ENCODE measurements around the gene BAHD1. TPM values are rescaled to one million over a fixed set of nuclear protein-coding genes. Genes with fewer than 3 reads are reported as not detected.

BAHD1 gene
- total RNA-seq, 4 donors from 2014 or later, result 8.8 to 27.4 (median 13.5) TPM

DNA sequence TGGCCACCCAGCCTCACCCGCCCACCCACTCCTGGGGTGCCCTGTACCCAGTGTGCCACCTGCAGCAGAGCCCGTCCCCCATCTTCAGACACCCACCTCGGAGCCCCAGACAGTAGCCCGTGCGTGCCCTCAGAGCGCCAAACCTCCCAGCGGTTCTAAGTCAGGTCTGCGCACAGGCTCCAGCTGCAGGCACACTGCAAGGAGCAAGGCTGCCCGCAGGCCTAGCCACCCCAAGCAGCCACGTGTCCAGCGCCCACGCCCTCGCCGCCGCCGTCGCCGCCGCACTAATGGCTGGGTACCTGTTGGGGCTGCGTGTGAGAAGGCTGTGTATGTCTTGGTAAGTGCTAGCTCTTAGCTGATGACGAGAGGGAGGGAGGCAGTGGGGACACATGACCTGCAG is 21.2 kb downstream of the BAHD1 start:
- Histone ChIP-seq H3K36me3 (peaks cover 0 to 47% of the 10 kb centered on the region in 2 donors), H3K9me3 (no peaks in the 10 kb centered on the region), H3K27me3 (no peaks in the 10 kb centered on the region), H3K27ac (no peak overlapping the region), H3K4me1 (no peaks in the 10 kb centered on the region), H3K4me3 (no peak overlapping the region)
- in situ Hi-C loops (cut with MboI; ENCODE audit: low sequenced_read_pairs in 4 of 4), result no loop called here
- no peak for ATAC-seq
- no peak for DNase-seq
- no peak for TF ChIP-seq POLR2A (IDR thresholded peaks at IDR 0.05)
- TF ChIP-seq, protein P1, sequence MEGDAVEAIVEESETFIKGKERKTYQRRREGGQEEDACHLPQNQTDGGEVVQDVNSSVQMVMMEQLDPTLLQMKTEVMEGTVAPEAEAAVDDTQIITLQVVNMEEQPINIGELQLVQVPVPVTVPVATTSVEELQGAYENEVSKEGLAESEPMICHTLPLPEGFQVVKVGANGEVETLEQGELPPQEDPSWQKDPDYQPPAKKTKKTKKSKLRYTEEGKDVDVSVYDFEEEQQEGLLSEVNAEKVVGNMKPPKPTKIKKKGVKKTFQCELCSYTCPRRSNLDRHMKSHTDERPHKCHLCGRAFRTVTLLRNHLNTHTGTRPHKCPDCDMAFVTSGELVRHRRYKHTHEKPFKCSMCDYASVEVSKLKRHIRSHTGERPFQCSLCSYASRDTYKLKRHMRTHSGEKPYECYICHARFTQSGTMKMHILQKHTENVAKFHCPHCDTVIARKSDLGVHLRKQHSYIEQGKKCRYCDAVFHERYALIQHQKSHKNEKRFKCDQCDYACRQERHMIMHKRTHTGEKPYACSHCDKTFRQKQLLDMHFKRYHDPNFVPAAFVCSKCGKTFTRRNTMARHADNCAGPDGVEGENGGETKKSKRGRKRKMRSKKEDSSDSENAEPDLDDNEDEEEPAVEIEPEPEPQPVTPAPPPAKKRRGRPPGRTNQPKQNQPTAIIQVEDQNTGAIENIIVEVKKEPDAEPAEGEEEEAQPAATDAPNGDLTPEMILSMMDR (IDR thresholded peaks at IDR 0.05 in 4 of 5, conservative IDR thresholded peaks at IDR 0.05 in 1 of 5), result no peak
- intact Hi-C loops (cut with DNase I; ENCODE audit: low total_unique reads), result no loop called here

DNA sequence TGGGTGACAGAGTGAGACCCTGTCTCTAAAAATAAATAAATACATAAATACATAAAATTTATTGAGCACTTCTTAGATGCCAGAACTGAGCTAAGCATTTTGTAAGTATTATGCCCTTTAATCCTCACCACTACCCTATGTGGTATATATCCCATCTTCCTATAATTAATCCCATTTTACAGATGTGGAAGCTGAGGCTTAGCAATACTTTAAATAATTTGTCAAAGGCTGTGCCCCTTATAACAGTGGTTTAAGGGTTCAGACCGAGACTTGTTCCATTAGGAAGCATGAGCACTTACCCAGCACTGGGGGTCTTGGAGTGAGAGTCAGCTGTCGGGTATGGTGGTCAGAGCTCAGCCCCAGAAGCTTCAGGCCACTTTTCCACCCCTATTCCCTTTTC is 22.5 kb downstream of the BAHD1 start:
- ATAC-seq (no peak), DNase-seq (no peak)
- in situ Hi-C loops (cut with MboI; ENCODE audit: low sequenced_read_pairs in 4 of 4), result no loop called here
- H3K4me3 ChIP-seq, result no peak overlapping the region
- H3K4me1 ChIP-seq, result no peaks in the 10 kb centered on the region
- H3K36me3 ChIP-seq, result peaks cover 0 to 47% of the 10 kb centered on the region in 2 donors
- H3K27ac ChIP-seq, result no peak overlapping the region
- TF ChIP-seq POLR2A (IDR thresholded peaks at IDR 0.05), result no peak
- TF ChIP-seq, protein P1 (IDR thresholded peaks at IDR 0.05 in 4 of 5, conservative IDR thresholded peaks at IDR 0.05 in 1 of 5), result no peak
- no peaks in the 10 kb centered on the region for H3K27me3 ChIP-seq
- no peaks in the 10 kb centered on the region for H3K9me3 ChIP-seq
- intact Hi-C loops (cut with DNase I; ENCODE audit: low total_unique reads), result no loop called here

DNA sequence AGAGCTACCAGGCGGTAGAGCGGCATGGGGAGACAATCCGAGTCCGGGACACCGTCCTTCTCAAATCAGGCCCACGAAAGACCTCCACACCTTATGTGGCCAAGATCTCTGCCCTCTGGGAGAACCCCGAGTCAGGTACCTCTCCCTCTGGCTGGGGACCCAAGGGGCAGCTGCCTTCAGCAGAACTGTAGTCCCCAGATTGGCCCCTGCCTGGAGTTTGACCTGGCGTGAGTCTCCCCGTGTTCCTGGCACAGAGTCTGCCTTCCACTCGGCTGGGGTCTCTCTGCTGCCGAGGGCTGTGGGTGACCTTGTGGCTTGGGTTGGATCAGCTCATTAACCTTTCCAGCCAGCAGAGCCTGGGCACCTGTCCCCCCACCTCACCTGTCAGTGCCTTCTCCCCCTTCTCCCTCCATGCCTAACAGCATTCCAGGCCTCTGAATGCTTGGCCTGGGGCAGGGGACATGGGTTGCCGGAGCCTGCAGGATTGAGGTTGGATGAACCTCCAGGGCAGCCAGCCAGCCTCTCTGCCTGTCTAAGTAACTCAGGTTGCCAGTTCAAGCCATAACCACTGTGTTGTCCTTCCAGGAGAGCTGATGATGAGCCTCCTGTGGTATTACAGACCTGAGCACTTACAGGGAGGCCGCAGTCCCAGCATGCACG is 23.3 kb downstream of the BAHD1 start:
- intact Hi-C loops (cut with DNase I; ENCODE audit: low total_unique reads), result no loop called here
- H3K36me3 ChIP-seq, result peaks cover 0 to 47% of the 10 kb centered on the region in 2 donors
- no peaks in the 10 kb centered on the region for H3K27me3 ChIP-seq
- ATAC-seq (no peak), DNase-seq (no peak)
- TF ChIP-seq, protein P1 (IDR thresholded peaks at IDR 0.05 in 4 of 5, conservative IDR thresholded peaks at IDR 0.05 in 1 of 5), result no peak
- TF ChIP-seq POLR2A (IDR thresholded peaks at IDR 0.05), result no peak
- in situ Hi-C loops (cut with MboI; ENCODE audit: low sequenced_read_pairs in 4 of 4), result no loop called here
- no peak overlapping the region for H3K27ac ChIP-seq
- H3K4me1 ChIP-seq, result no peaks in the 10 kb centered on the region
- H3K4me3 ChIP-seq, result no peak overlapping the region
- H3K9me3 ChIP-seq, result no peaks in the 10 kb centered on the region

DNA sequence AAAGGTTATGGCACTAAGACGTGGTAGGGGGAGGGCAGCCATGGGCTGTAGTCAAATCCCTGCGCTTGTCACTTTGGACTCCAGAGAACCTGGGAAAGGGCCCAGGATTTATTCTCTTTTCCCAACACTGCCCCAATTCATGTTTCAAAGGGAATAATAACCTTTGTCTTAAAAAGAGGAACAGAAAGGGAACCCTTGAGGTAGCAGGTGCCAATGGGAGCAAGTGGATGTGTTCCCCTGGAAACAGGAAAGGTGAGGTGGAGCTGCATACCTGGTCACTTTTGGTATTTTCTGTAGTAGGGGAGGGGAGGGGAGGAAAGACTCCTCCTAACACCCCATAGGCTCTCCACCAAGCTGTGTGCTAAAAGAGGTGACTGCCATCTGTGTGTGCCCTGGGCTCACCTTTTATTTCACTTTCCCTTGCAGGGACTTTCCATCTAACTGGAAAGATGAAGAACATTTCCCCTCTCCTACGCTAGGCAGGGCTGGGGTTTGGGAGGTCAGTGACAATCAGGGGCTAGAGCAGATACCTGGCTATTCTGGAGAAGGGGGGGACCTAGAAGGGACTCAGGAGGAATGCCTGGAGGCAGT is 23.9 kb downstream of the BAHD1 start:
- H3K4me1 ChIP-seq, result no peaks in the 10 kb centered on the region
- peaks cover 0 to 40% of the 10 kb centered on the region in 2 donors for H3K36me3 ChIP-seq
- no peak for ATAC-seq
- TF ChIP-seq, protein P1 (IDR thresholded peaks at IDR 0.05 in 4 of 5, conservative IDR thresholded peaks at IDR 0.05 in 1 of 5), result no peak
- no peak overlapping the region for H3K4me3 ChIP-seq
- in situ Hi-C loops (cut with MboI; ENCODE audit: low sequenced_read_pairs in 4 of 4) (no loop called here), intact Hi-C loops (cut with DNase I; ENCODE audit: low total_unique reads) (no loop called here)
- H3K27me3 ChIP-seq, result no peaks in the 10 kb centered on the region
- H3K27ac ChIP-seq, result no peak overlapping the region
- DNase-seq, result no peak
- H3K9me3 ChIP-seq, result no peaks in the 10 kb centered on the region

Data from gastrocnemius medialis (tissue), 4 donors.